Measurements from ENCODE around the gene NSRP1. TPM values are rescaled to one million over a fixed set of nuclear protein-coding genes. Genes with fewer than 3 reads are reported as not detected.

The NSRP1 gene
- total and polyA plus RNA-seq, 2 of the 13 experiments (the other 11 are each of a cell fraction or from before 2014, with no cell fraction given), result 7.0 to 14.3 TPM

GRCh38 chr17:30116661-30117551 lies at the start of gene NSRP1 (continued):
- TF ChIP-seq GMEB2 (CRISPR knock-in tag; IDR thresholded peaks at IDR 0.05; ENCODE audit: low read depth), result peak; percentile 94
- TF ChIP-seq CHD2 (IDR thresholded peaks at IDR 0.05; ENCODE audit: low read depth, low read length), result peak; percentile 92
- peak; percentile 41; the same call in 1 of the 2 replicates for TF ChIP-seq SALL2 (CRISPR knock-in tag; IDR thresholded peaks at IDR 0.05)
- no peak for TF ChIP-seq ZMAT3 (CRISPR knock-in tag; conservative IDR thresholded peaks at IDR 0.05)
- no peak for TF ChIP-seq IRX3 (CRISPR knock-in tag; IDR thresholded peaks at IDR 0.05; ENCODE audit: borderline replicate concordance, low read depth)
- no peak for TF ChIP-seq NFE2 (CRISPR knock-in tag; IDR thresholded peaks at IDR 0.05)
- 0 out of 2 replicates have a peak, but pooled peaks have one; percentile 83 for TF ChIP-seq ZNF691 (CRISPR knock-in tag; IDR thresholded peaks at IDR 0.05; ENCODE audit: borderline replicate concordance, low read depth)
- TF ChIP-seq SIX4 (CRISPR knock-in tag; IDR thresholded peaks at IDR 0.05), result 0 out of 2 replicates have a peak, but pooled peaks have one; percentile 9
- peak; percentile 41 for TF ChIP-seq SOX5 (CRISPR knock-in tag; IDR thresholded peaks at IDR 0.05; ENCODE audit: borderline replicate concordance)
- TF ChIP-seq SYNCRIP (IDR thresholded peaks at IDR 0.05; ENCODE audit: insufficient read depth, low read depth, low read length), result no peak
- no peak for TF ChIP-seq CBX5 (CRISPR knock-in tag; IDR thresholded peaks at IDR 0.05; ENCODE audit: borderline replicate concordance)
- no peak for TF ChIP-seq ZFP41 (CRISPR knock-in tag; IDR thresholded peaks at IDR 0.05; ENCODE audit: borderline replicate concordance)
- TF ChIP-seq RELA (CRISPR knock-in tag; IDR thresholded peaks at IDR 0.05), result no peak
- no peak for TF ChIP-seq ZFP82 (CRISPR knock-in tag; IDR thresholded peaks at IDR 0.05; ENCODE audit: borderline replicate concordance)
- no peak for TF ChIP-seq SRSF4 (IDR thresholded peaks at IDR 0.05; ENCODE audit: low read depth, low read length, poor library complexity, severe bottlenecking)
- TF ChIP-seq ZNF296 (CRISPR knock-in tag; conservative IDR thresholded peaks at IDR 0.05), result peak; percentile 68; the same call in 1 of the 2 replicates
- TF ChIP-seq ZNF749 (CRISPR knock-in tag; IDR thresholded peaks at IDR 0.05; ENCODE audit: borderline replicate concordance), result no peak
- peak; percentile 21; the same call in 1 of the 2 replicates for TF ChIP-seq SIN3B (IDR thresholded peaks at IDR 0.05; ENCODE audit: low read length)
- peak; percentile 68; the same call in 1 of the 2 replicates for TF ChIP-seq ZNF557 (CRISPR knock-in tag; IDR thresholded peaks at IDR 0.05)
- no peak for TF ChIP-seq HNF4G (IDR thresholded peaks at IDR 0.05; ENCODE audit: borderline replicate concordance, low read depth, low read length)
- no peak for TF ChIP-seq HNF4G (CRISPR knock-in tag; IDR thresholded peaks at IDR 0.05; ENCODE audit: borderline replicate concordance, low read depth)
- peak; percentile 91 for TF ChIP-seq KMT2B (CRISPR knock-in tag; IDR thresholded peaks at IDR 0.05)
- TF ChIP-seq MIER3 (CRISPR knock-in tag; IDR thresholded peaks at IDR 0.05; ENCODE audit: borderline replicate concordance), result peak; percentile 61; the same call in 1 of the 2 replicates
- TF ChIP-seq PATZ1 (CRISPR knock-in tag; IDR thresholded peaks at IDR 0.05), result no peak
- TF ChIP-seq ZNF256 (CRISPR knock-in tag; conservative IDR thresholded peaks at IDR 0.05), result 0 out of 2 replicates have a peak, but pooled peaks have one; percentile 43
- TF ChIP-seq ZNF264 (CRISPR knock-in tag; IDR thresholded peaks at IDR 0.05), result no peak
- TF ChIP-seq SPEN (CRISPR knock-in tag; IDR thresholded peaks at IDR 0.05; ENCODE audit: low read depth), result peak; percentile 72

Measured in HepG2 (cell line).